ENCODE results near the gene KLF9. TPM values are rescaled to one million over a fixed set of nuclear protein-coding genes. Genes with fewer than 3 reads are reported as not detected.

KLF9 gene
- total RNA-seq, 1 experiment from 2014 or later = 0.26 TPM

GRCh38 chr9:70411121-70411929 is 3.1 kb downstream of the KLF9 start:
- H3K9ac ChIP-seq (ENCODE audit: extremely low read depth, insufficient read length, low read length) = no peak overlapping the region
- H3K27me3 Mint-ChIP-seq (ENCODE audit: low read depth) = peaks cover 66% of the 10 kb centered on the region

More at GRCh38 chr9:70411121-70411929, 3.1 kb downstream of the KLF9 start:
- Mint-ChIP-seq H3K27ac (no peak overlapping the region), H3K36me3 (ENCODE audit: insufficient read depth in 1 of 3, low read depth in 3 of 3) (peaks cover 0 to 1% (median 0%) of the 10 kb centered on the region in 3 experiments; a peak in 2 of 7 replicates), H3K9me3 (peaks cover 0 to 4% of the 10 kb centered on the region in 2 experiments; a peak in 1 of 5 replicates), H3K4me1 (peaks cover 36% of the 10 kb centered on the region in 2 experiments), H3K4me3 (peak overlapping the region; percentile 53 to 89; a peak in 4 of 5 replicates)
- no peak overlapping the region for H3T11ph ChIP-seq (ENCODE audit: low read length)
- no peak overlapping the region for H4K91ac ChIP-seq (ENCODE audit: insufficient read length, low read depth, low read length)
- H2AFZ ChIP-seq (ENCODE audit: low read length) = no peak overlapping the region
- no peak overlapping the region for H3K56ac ChIP-seq (ENCODE audit: insufficient read length, low read depth, low read length)
- peaks cover 4% of the 10 kb centered on the region for H3K4me1 ChIP-seq (ENCODE audit: insufficient read depth, low read length)
- no peak overlapping the region for H3K14ac ChIP-seq (ENCODE audit: insufficient read depth, low read length)
- no peaks in the 10 kb centered on the region for H3K79me2 ChIP-seq (ENCODE audit: insufficient read depth, low read length)
- no peaks in the 10 kb centered on the region for H4K20me1 ChIP-seq (ENCODE audit: control insufficient read depth, insufficient read depth, insufficient read length)
- DNase-seq = no peak
- H3K23ac ChIP-seq (ENCODE audit: insufficient read length, low read depth, low read length) = no peak overlapping the region
- H3K4me2 ChIP-seq (ENCODE audit: insufficient read depth, insufficient read length, low read length) = peak overlapping the region; percentile 96
- H4K8ac ChIP-seq (replicated peaks; ENCODE audit: insufficient read length, low read depth, low read length) = no peak overlapping the region
- H2BK5ac ChIP-seq (ENCODE audit: insufficient read length, low read length) = no peak overlapping the region
- peaks cover 7% of the 10 kb centered on the region; the same call in 1 of the 2 replicates for H3K27me3 ChIP-seq (ENCODE audit: insufficient read depth, low read length)
- no peak overlapping the region for H2BK120ac ChIP-seq (ENCODE audit: low read depth, low read length, poor library complexity, severe bottlenecking)
- no peak overlapping the region for H2BK12ac ChIP-seq (ENCODE audit: insufficient read length, low read depth, low read length)
- H3K9me3 ChIP-seq (ENCODE audit: control insufficient read depth, low read depth, low read length) = no peaks in the 10 kb centered on the region
- H3K23me2 ChIP-seq (ENCODE audit: insufficient read length, low read depth, low read length, poor library complexity, severe bottlenecking) = peaks cover 15% of the 10 kb centered on the region
- H2BK20ac ChIP-seq (ENCODE audit: low read depth, low read length, poor library complexity, severe bottlenecking) = no peak overlapping the region
- H2BK15ac ChIP-seq (ENCODE audit: low read depth, low read length) = no peak overlapping the region
- no peak overlapping the region for H3K4ac ChIP-seq (ENCODE audit: low read depth, low read length)
- no peak overlapping the region for H2AK5ac ChIP-seq (ENCODE audit: insufficient read length, low read length)
- no peak overlapping the region for H4K5ac ChIP-seq (ENCODE audit: insufficient read length, low read depth, low read length)
- 100% methylated on average over 1 of the region's 15 CpGs for WGBS (ENCODE audit: extremely low coverage, insufficient read length, low lambda C conversion rate)
- no peak for TF ChIP-seq CTCF (conservative IDR thresholded peaks at IDR 0.05)
- no peak overlapping the region for H3K18ac ChIP-seq (ENCODE audit: insufficient read length, low read depth, low read length)
- H3K79me1 ChIP-seq (ENCODE audit: insufficient read depth, low read depth, low read length, poor library complexity, severe bottlenecking) = no peaks in the 10 kb centered on the region
- no peak overlapping the region for H3K27ac ChIP-seq (ENCODE audit: insufficient read length, low read depth, low read length)

Data from H9 (cell line).